Mucosa of rectum (tissue), 2 donors: ENCODE measurements around the gene PARD3.
"Not testable (repeated sequence)": the region's sequence is repeated elsewhere in the genome, so short reads cannot be mapped to it uniquely, and the experiment has no call there.

Experiments
- H3K27ac ChIP-seq, 2 donors: one replicate each; pipeline ENCODE4 v1.7.0; 2013; ENCODE audit warnings: inconsistent platforms in 2 of 2, low read depth in 2 of 2, low read length in 2 of 2
- H3K27me3 ChIP-seq, 2 donors: one replicate each; pipeline ENCODE4 v1.7.0; 2013; ENCODE audit warnings: low read length in 2 of 2; ENCODE audit not compliant: control insufficient read depth in 2 of 2, insufficient read depth in 2 of 2
- H3K36me3 ChIP-seq, 2 donors: one replicate each; pipeline ENCODE4 v1.7.0; 2013; ENCODE audit warnings: low read length in 2 of 2; ENCODE audit not compliant: control insufficient read depth in 2 of 2, insufficient read depth in 2 of 2
- H3K4me1 ChIP-seq, 2 donors: one replicate each; pipeline ENCODE4 v1.7.0; 2013; ENCODE audit warnings: low read length in 2 of 2, mild to moderate bottlenecking in 1 of 2; ENCODE audit not compliant: control insufficient read depth in 2 of 2, insufficient read depth in 2 of 2
- H3K4me3 ChIP-seq, 2 donors: one replicate each; pipeline ENCODE4 v1.7.0; 2013; ENCODE audit warnings: low read length in 2 of 2
- H3K9ac ChIP-seq, 2 donors: one replicate each; pipeline ENCODE4 v1.7.0; 2013; ENCODE audit warnings: low read length in 2 of 2, low read depth in 1 of 2, mild to moderate bottlenecking in 1 of 2
- H3K9me3 ChIP-seq, 2 donors: one replicate each; pipeline ENCODE4 v1.7.0; 2013; ENCODE audit warnings: low read length in 2 of 2; ENCODE audit not compliant: control insufficient read depth in 2 of 2
- donor health status: healthy.
- donor health status: Normal muscosa, but diverticular disease.

Gene PARD3

GRCh38 chr10:34850036-34850435 is 34.9 kb upstream of the PARD3 start:
- Histone ChIP-seq H3K4me1 (no peaks in the 10 kb centered on the region), H3K9ac (no peak overlapping the region), H3K27ac (no peak overlapping the region), H3K27me3 (no peaks in the 10 kb centered on the region), H3K36me3 (no peaks in the 10 kb centered on the region), H3K9me3 (no peaks in the 10 kb centered on the region), H3K4me3 (no peak overlapping the region)

GRCh38 chr10:34845070-34845469 is 30.0 kb upstream of the PARD3 start:
- H3K27me3 ChIP-seq, result no peaks in the 10 kb centered on the region
- H3K4me3 ChIP-seq, result no peak overlapping the region

GRCh38 chr10:34844448-34844847 is 29.4 kb upstream of the PARD3 start:
- H3K27me3 ChIP-seq, result no peaks in the 10 kb centered on the region
- no peaks in the 10 kb centered on the region for H3K9me3 ChIP-seq
- no peaks in the 10 kb centered on the region for H3K36me3 ChIP-seq
- no peak overlapping the region for H3K4me3 ChIP-seq
- H3K9ac ChIP-seq, result no peak overlapping the region
- H3K27ac ChIP-seq, result no peak overlapping the region
- no peaks in the 10 kb centered on the region for H3K4me1 ChIP-seq

More at GRCh38 chr10:34845070-34845469, 30.0 kb upstream of the PARD3 start:
- no peak overlapping the region for H3K27ac ChIP-seq
- H3K9ac ChIP-seq, result no peak overlapping the region
- H3K9me3 ChIP-seq, result no peaks in the 10 kb centered on the region
- no peaks in the 10 kb centered on the region for H3K36me3 ChIP-seq
- no peaks in the 10 kb centered on the region for H3K4me1 ChIP-seq

- H3K27me3 ChIP-seq, H3K9ac ChIP-seq, H3K36me3 ChIP-seq, H3K4me3 ChIP-seq, H3K4me1 ChIP-seq, H3K9me3 ChIP-seq, H3K27ac ChIP-seq: not testable (repeated sequence)
These were observed 28.4 kb upstream of the PARD3 start for GRCh38 chr10:34843470-34843869.

- Histone ChIP-seq H3K9me3 (no peaks in the 10 kb centered on the region), H3K27me3 (no peaks in the 10 kb centered on the region), H3K4me3 (no peak overlapping the region), H3K36me3 (no peaks in the 10 kb centered on the region), H3K27ac (no peak overlapping the region), H3K4me1 (no peaks in the 10 kb centered on the region), H3K9ac (no peak overlapping the region)
These were observed 23.3 kb upstream of the PARD3 start for GRCh38 chr10:34838366-34838900.

- Histone ChIP-seq H3K27me3 (no peaks in the 10 kb centered on the region), H3K27ac (no peak overlapping the region), H3K4me1 (no peaks in the 10 kb centered on the region), H3K9me3 (no peaks in the 10 kb centered on the region), H3K9ac (no peak overlapping the region), H3K4me3 (no peak overlapping the region), H3K36me3 (no peaks in the 10 kb centered on the region)
These were observed 20.9 kb upstream of the PARD3 start for GRCh38 chr10:34835908-34836508.

GRCh38 chr10:34834274-34834673 is 19.2 kb upstream of the PARD3 start:
- Histone ChIP-seq H3K36me3 (no peaks in the 10 kb centered on the region), H3K27me3 (no peaks in the 10 kb centered on the region), H3K4me3 (no peak overlapping the region), H3K4me1 (no peaks in the 10 kb centered on the region), H3K9me3 (no peaks in the 10 kb centered on the region), H3K27ac (no peak overlapping the region), H3K9ac (no peak overlapping the region)

GRCh38 chr10:34830217-34830822 is 15.2 kb upstream of the PARD3 start:
- Histone ChIP-seq H3K27ac (no peak overlapping the region), H3K27me3 (no peaks in the 10 kb centered on the region), H3K9ac (no peak overlapping the region), H3K4me3 (no peak overlapping the region), H3K36me3 (no peaks in the 10 kb centered on the region), H3K4me1 (no peaks in the 10 kb centered on the region), H3K9me3 (no peaks in the 10 kb centered on the region)

GRCh38 chr10:34826857-34827766 is 12.0 kb upstream of the PARD3 start:
- Histone ChIP-seq H3K4me3 (no peak overlapping the region), H3K4me1 (no peaks in the 10 kb centered on the region), H3K9me3 (no peaks in the 10 kb centered on the region), H3K36me3 (no peaks in the 10 kb centered on the region), H3K9ac (no peak overlapping the region), H3K27me3 (no peaks in the 10 kb centered on the region), H3K27ac (no peak overlapping the region)

GRCh38 chr10:34826221-34826620 is 11.1 kb upstream of the PARD3 start:
- H3K27me3 ChIP-seq, result no peaks in the 10 kb centered on the region
- H3K36me3 ChIP-seq, result no peaks in the 10 kb centered on the region
- H3K9me3 ChIP-seq, result no peaks in the 10 kb centered on the region
- no peak overlapping the region for H3K27ac ChIP-seq
- no peak overlapping the region for H3K4me3 ChIP-seq
- no peaks in the 10 kb centered on the region for H3K4me1 ChIP-seq
- H3K9ac ChIP-seq, result no peak overlapping the region
